Ovary (tissue), 9 donors: ENCODE data around the gene INO80C. TPM values are rescaled to one million over a fixed set of nuclear protein-coding genes. Genes with fewer than 3 reads are reported as not detected.

Experiments used
- DNase-seq, 5 donors: peaks; one replicate each; pipeline ENCODE4 v3.0.0-alpha.2; 2019 to 2020
- H3K27ac ChIP-seq, 2 donors: fragments of 200-600 bp; one replicate each; pipeline versions ENCODE4 v1.5.1 to v1.8.0; 2019 to 2022
- H3K27me3 ChIP-seq: fragments of 200-600 bp; one replicate; pipeline ENCODE4 v1.8.0; 2022
- H3K36me3 ChIP-seq: fragments of 200-600 bp; sonication (generic); one replicate; pipeline ENCODE4 v1.5.1; 2019
- H3K4me1 ChIP-seq: one replicate; pipeline ENCODE4 v1.8.1; 2013; ENCODE audit warnings: mild to moderate bottlenecking, moderate library complexity; ENCODE audit not compliant: insufficient read depth
- H3K4me3 ChIP-seq: fragments of 200-600 bp; sonication (generic); one replicate; pipeline ENCODE4 v1.5.1; 2017
- H3K9me3 ChIP-seq, 2 donors: fragments of 200-600 bp in 1 of 2; sonication (generic) in 1 of 2; one replicate each; pipeline versions ENCODE4 v1.5.1 to v1.8.1; 2013 to 2019; ENCODE audit warnings: mild to moderate bottlenecking in 1 of 2, moderate library complexity in 1 of 2
- CTCF ChIP-seq, 3 donors: fragments of 450-650 bp in 2 of 3; fragments of 200-600 bp in 1 of 3; IDR thresholded peaks; one replicate each; pipeline versions ENCODE4 v1.5.1 to v1.8.0; 2016 to 2022; ENCODE audit warnings: antibody characterized with exemption in 3 of 3, mild to moderate bottlenecking in 1 of 3
- EP300 ChIP-seq: sonication (generic); formaldehyde crosslinking; IDR thresholded peaks from one replicate; pipeline ENCODE4 v1.6.1; 2017; ENCODE audit warnings: antibody characterized with exemption
- POLR2A ChIP-seq: fragments of 450-650 bp; IDR thresholded peaks from one replicate; pipeline ENCODE4 v1.6.1; 2017; ENCODE audit warnings: antibody characterized with exemption, mild to moderate bottlenecking, moderate library complexity
- WGBS, 3 donors: extraction: QIAGEN DNeasy Blood & Tissue Kit in 1 of 3; methylation state at CpG; one replicate each; pipeline versions ENCODE4 v1.1.5 to v1.1.7; 2013 to 2017; 5-methylcytosine and 5-hydroxymethylcytosine counted together
- intact Hi-C, 4 donors: fragments of 100-400 bp; cut with DNase I; formaldehyde crosslinking; loops; one replicate each; pipeline versions ENCODE4 v1.11.0 to v1.15.1; 2022 to 2023
- polyA plus RNA-seq, 2 donors: library from polyadenylated mRNA; stranded (reverse); fragments of 200-250 nt in 1 of 2; fragments of 350-450 nt in 1 of 2; fragmentation: Illumina TruSeq in 1 of 2; extraction: RNeasy Lipid Tissue Mini Kit (QIAGEN cat#74804) in 1 of 2; gene quantifications; one replicate each; pipeline ENCODE4 v1.2.3, GENCODE V29; 2013 to 2014
- total RNA-seq, 7 donors: library from RNA; depleted of rRNA in 2 of 7; stranded (reverse); fragments of >200 nt in 2 of 7; fragmentation: NEBNext Ultra II Directional in 3 of 7; extraction: Animal tissue kit (Norgen Biotek cat#: 25700) in 3 of 7; gene quantifications; one replicate each; pipeline versions ENCODE4 v1.1.0 to v1.2.4, GENCODE V29; 2016 to 2023
- donor health status: DM: no; HTN: no; CAD: no; lungs with moderate emphysema.
- donor health status: DM: no; HTN: no; CAD: no.
- donor health status: Bipolar disorder and iron deficiency.
- donor health status: DM: yes; HTN: yes; CAD: no.
- donor health status: DM: no; HTN: no; CAD: no.
- donor health status: DM: yes; HTN: yes; CAD: no.

Gene INO80C
- total and polyA plus RNA-seq, 9 donors = 1.8 to 13.9 (median 8.8) TPM

- 55 to 65% (median 55%) methylated on average over 1 of the region's 1 CpG for WGBS, 3 donors
- H3K4me1 ChIP-seq = no peaks in the 10 kb centered on the region
- H3K27me3 ChIP-seq = no peaks in the 10 kb centered on the region
- TF ChIP-seq CTCF (IDR thresholded peaks at IDR 0.05) (no peak), EP300 (no peak), POLR2A (no peak)
- H3K4me3 ChIP-seq = no peak overlapping the region
- DNase-seq = no peak
- no peak overlapping the region for H3K27ac ChIP-seq
- no peaks in the 10 kb centered on the region for H3K36me3 ChIP-seq
- no peaks in the 10 kb centered on the region for H3K9me3 ChIP-seq
- intact Hi-C loops = no loop called here
Observed at GRCh38 chr18:35511833-35512232, 14.1 kb upstream of the INO80C start.

GRCh38 chr18:35511428-35511827 is 13.7 kb upstream of the INO80C start:
- WGBS, 3 donors = 66 to 78% (median 71%) methylated on average over 2 of the region's 2 CpGs

GRCh38 chr18:35510076-35510651 is 12.4 kb upstream of the INO80C start:
- Histone ChIP-seq H3K27me3 (no peaks in the 10 kb centered on the region), H3K9me3 (no peaks in the 10 kb centered on the region), H3K4me1 (no peaks in the 10 kb centered on the region), H3K4me3 (no peak overlapping the region), H3K27ac (no peak overlapping the region), H3K36me3 (no peaks in the 10 kb centered on the region)
- intact Hi-C loops = no loop called here
- TF ChIP-seq EP300 (no peak), CTCF (IDR thresholded peaks at IDR 0.05) (no peak), POLR2A (no peak)
- no peak for DNase-seq
- 39 to 42% (median 39%) methylated on average over 4 of the region's 4 CpGs for WGBS, 3 donors

More at GRCh38 chr18:35511428-35511827, 13.7 kb upstream of the INO80C start:
- no peaks in the 10 kb centered on the region for H3K27me3 ChIP-seq
- intact Hi-C loops = no loop called here
- no peak for TF ChIP-seq CTCF (IDR thresholded peaks at IDR 0.05)
- no peak for TF ChIP-seq POLR2A
- TF ChIP-seq EP300 = no peak
- no peak overlapping the region for H3K27ac ChIP-seq
- no peaks in the 10 kb centered on the region for H3K9me3 ChIP-seq
- H3K4me3 ChIP-seq = no peak overlapping the region
- H3K4me1 ChIP-seq = no peaks in the 10 kb centered on the region
- no peaks in the 10 kb centered on the region for H3K36me3 ChIP-seq
- DNase-seq = no peak

- Histone ChIP-seq H3K4me1 (no peaks in the 10 kb centered on the region), H3K36me3 (no peaks in the 10 kb centered on the region), H3K4me3 (no peak overlapping the region), H3K9me3 (no peaks in the 10 kb centered on the region), H3K27ac (no peak overlapping the region), H3K27me3 (no peaks in the 10 kb centered on the region)
- TF ChIP-seq CTCF (IDR thresholded peaks at IDR 0.05) = no peak
- no peak for TF ChIP-seq POLR2A
- TF ChIP-seq EP300 = no peak
- 70 to 79% (median 75%) methylated on average over 6 of the region's 6 CpGs for WGBS, 3 donors
- DNase-seq = no peak
- intact Hi-C loops = loop anchor here in 1 of 4 donors (10.0 kb wide), 1 partner anchor 76 kb away; the partner anchor contains the start of gene GALNT1
Observed at GRCh38 chr18:35508746-35509338, 11.1 kb upstream of the INO80C start.
